Endodermal cell (in vitro differentiated cells): ENCODE measurements around the gene ZNF567. TPM values are rescaled to one million over a fixed set of nuclear protein-coding genes. Genes with fewer than 3 reads are reported as not detected.
A peak's percentile ranks its signal among the peaks of the same experiment; 100 is the strongest.

Experiments
- DNase-seq: peaks from one replicate; pipeline ENCODE4 v3.0.0-alpha.2; 2017
- H3K27ac ChIP-seq: 2 replicates; pipeline ENCODE4 v1.5.1; 2013; ENCODE audit warnings: mild to moderate bottlenecking, low read depth, low read length, moderate library complexity
- H3K27me3 ChIP-seq: 2 replicates; pipeline ENCODE4 v1.6.1; 2013; ENCODE audit warnings: mild to moderate bottlenecking, low read length, moderate library complexity; ENCODE audit not compliant: insufficient read depth, control insufficient read depth, poor library complexity, severe bottlenecking
- H3K36me3 ChIP-seq: 2 replicates; pipeline ENCODE4 v1.7.0; 2013; ENCODE audit warnings: mild to moderate bottlenecking, low read length, moderate library complexity; ENCODE audit not compliant: control insufficient read depth, insufficient read depth
- H3K4me1 ChIP-seq: one replicate; pipeline ENCODE4 v1.7.0; 2013; ENCODE audit warnings: low read length; ENCODE audit not compliant: control insufficient read depth, insufficient read depth
- H3K4me3 ChIP-seq: 2 replicates; pipeline ENCODE4 v1.5.1; 2013; ENCODE audit warnings: mild to moderate bottlenecking, low read length, moderate library complexity
- H3K9ac ChIP-seq: 2 replicates; pipeline ENCODE4 v1.6.1; 2013; ENCODE audit warnings: mild to moderate bottlenecking, low read length, moderate library complexity; ENCODE audit not compliant: poor library complexity, severe bottlenecking; ENCODE audit errors: extremely low read depth
- H3K9me3 ChIP-seq: 2 replicates; pipeline ENCODE4 v1.6.1; 2013; ENCODE audit warnings: mild to moderate bottlenecking, low read length, moderate library complexity; ENCODE audit not compliant: control insufficient read depth
- H3K27ac Mint-ChIP-seq: 2 replicates; pipeline ENCODE4 v1.8.0; 2020; ENCODE audit warnings: mixed read lengths
- H3K27me3 Mint-ChIP-seq: 2 replicates; pipeline ENCODE4 v1.8.0; 2021; ENCODE audit warnings: mild to moderate bottlenecking, mixed read lengths; ENCODE audit not compliant: insufficient read depth
- H3K36me3 Mint-ChIP-seq: 2 replicates; pipeline ENCODE4 v1.8.0; 2020; ENCODE audit warnings: low read depth, mixed read lengths
- H3K4me1 Mint-ChIP-seq: 2 replicates; pipeline ENCODE4 v1.8.0; 2020; ENCODE audit warnings: mixed read lengths
- H3K4me3 Mint-ChIP-seq: 2 replicates; pipeline ENCODE4 v1.8.0; 2020; ENCODE audit warnings: mild to moderate bottlenecking, moderate library complexity, mixed read lengths
- H3K9me3 Mint-ChIP-seq: 2 replicates; pipeline ENCODE4 v1.8.0; 2020; ENCODE audit warnings: mild to moderate bottlenecking, mixed read lengths
- WGBS, 2 experiments: methylation state at CpG; one replicate each; pipeline versions ENCODE4 v1.1.5 to v1.1.7; 2013; ENCODE audit warnings: missing lambda C conversion rate in 2 of 2, mixed read lengths in 1 of 2; ENCODE audit not compliant: insufficient coverage in 1 of 2, insufficient read length in 1 of 2; 5-methylcytosine and 5-hydroxymethylcytosine counted together
- total RNA-seq, 2 donors: library from RNA; stranded (reverse); fragmentation: NEBNext Ultra II Directional in 1 of 2; extraction: Animal tissue kit (Norgen Biotek cat#: 25700) in 1 of 2; gene quantifications; 2 replicates in 1 of 2; 3 replicates in 1 of 2; pipeline ENCODE4 v1.2.1, GENCODE V29; 2021
- TF ChIP-seq, protein P1 (sequence below): fragments of 200-600 bp; sonication (generic); conservative IDR thresholded peaks from 2 replicates; pipeline ENCODE4 v1.5.0; 2021; ENCODE audit warnings: antibody characterized with exemption, mild to moderate bottlenecking

ZNF567 gene
- total RNA-seq, 2 donors from 2014 or later, result 14.3 to 17.2 TPM

DNA sequence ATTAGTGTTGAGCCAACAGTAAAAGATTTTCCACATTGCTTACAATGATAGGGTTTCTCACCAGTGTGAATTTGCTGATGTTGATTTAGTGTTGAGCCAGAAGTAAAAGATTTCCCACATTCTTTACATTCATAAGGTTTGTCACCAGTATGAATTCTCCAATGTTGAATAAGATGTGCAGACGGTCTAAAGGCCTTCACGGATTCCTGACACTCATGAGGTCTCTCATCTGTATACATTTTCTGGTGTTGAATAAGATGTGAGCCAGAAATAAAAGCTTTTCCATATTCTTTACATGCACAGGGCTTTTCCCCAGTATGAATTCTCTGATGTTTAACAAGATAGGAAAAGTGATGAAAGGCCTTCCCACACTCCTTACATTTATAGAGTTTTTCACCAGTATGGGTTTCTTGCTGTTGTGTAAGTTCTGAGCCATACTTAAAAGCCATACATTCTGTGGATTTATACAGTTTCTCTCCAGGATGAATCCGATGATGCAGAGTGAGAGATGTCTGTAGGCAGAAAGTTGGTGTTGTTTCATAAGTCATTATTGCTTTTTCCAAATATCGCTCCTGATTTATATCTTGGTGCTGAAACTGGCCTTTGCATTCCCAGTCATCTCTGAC, 62.8 kb downstream of the ZNF567 start:
- no peak overlapping the region for H3K4me3 Mint-ChIP-seq
- H3K9me3 Mint-ChIP-seq, result peaks cover 98% of the 10 kb centered on the region
- no peak overlapping the region for H3K27ac ChIP-seq
- no peak overlapping the region for H3K9ac ChIP-seq
- DNase-seq, result no peak
- H3K4me1 ChIP-seq, result no peaks in the 10 kb centered on the region
- H3K36me3 ChIP-seq, result peaks cover 100% of the 10 kb centered on the region
- H3K4me1 Mint-ChIP-seq, result no peaks in the 10 kb centered on the region
- H3K27me3 ChIP-seq, result no peaks in the 10 kb centered on the region
- peaks cover 98% of the 10 kb centered on the region for H3K36me3 Mint-ChIP-seq
- 94 to 97% methylated on average over 2 to 4 of the region's 4 CpGs for WGBS, 2 experiments
- H3K27me3 Mint-ChIP-seq, result peaks cover 3% of the 10 kb centered on the region
- TF ChIP-seq, protein P1, sequence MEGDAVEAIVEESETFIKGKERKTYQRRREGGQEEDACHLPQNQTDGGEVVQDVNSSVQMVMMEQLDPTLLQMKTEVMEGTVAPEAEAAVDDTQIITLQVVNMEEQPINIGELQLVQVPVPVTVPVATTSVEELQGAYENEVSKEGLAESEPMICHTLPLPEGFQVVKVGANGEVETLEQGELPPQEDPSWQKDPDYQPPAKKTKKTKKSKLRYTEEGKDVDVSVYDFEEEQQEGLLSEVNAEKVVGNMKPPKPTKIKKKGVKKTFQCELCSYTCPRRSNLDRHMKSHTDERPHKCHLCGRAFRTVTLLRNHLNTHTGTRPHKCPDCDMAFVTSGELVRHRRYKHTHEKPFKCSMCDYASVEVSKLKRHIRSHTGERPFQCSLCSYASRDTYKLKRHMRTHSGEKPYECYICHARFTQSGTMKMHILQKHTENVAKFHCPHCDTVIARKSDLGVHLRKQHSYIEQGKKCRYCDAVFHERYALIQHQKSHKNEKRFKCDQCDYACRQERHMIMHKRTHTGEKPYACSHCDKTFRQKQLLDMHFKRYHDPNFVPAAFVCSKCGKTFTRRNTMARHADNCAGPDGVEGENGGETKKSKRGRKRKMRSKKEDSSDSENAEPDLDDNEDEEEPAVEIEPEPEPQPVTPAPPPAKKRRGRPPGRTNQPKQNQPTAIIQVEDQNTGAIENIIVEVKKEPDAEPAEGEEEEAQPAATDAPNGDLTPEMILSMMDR, result no peak
- H3K9me3 ChIP-seq, result peaks cover 100% of the 10 kb centered on the region
- peak overlapping the region; percentile 69 for H3K4me3 ChIP-seq
- no peak overlapping the region for H3K27ac Mint-ChIP-seq

Other genes with a start within 250 kb of the ZNF567 start
- gene ZNF566, start 198.1 kb upstream of the ZNF567 start, total RNA-seq, result 10 to 100 TPM; 10.8 to 13.2 TPM
- 10 to 100 TPM; 47.3 to 56.3 TPM for gene ZNF260, start 159.3 kb upstream of the ZNF567 start, total RNA-seq
- 10 to 100 TPM; 14.6 to 20.4 TPM for gene ZNF529, start 114.3 kb upstream of the ZNF567 start, total RNA-seq
- 10 to 100 TPM; 11.1 to 13.5 TPM for gene ZNF382, start 82.3 kb upstream of the ZNF567 start, total RNA-seq
- gene ZNF461, start 20.8 kb upstream of the ZNF567 start, total RNA-seq, result 10 to 100 TPM in 1 of 2 donors, 1 to 10 TPM in 1; 7.5 to 14.1 TPM
- gene ZNF850, start 85.2 kb downstream of the ZNF567 start, total RNA-seq, result 10 to 100 TPM; 28.1 to 30.7 TPM
- gene ZNF790, start 150.8 kb downstream of the ZNF567 start, total RNA-seq, result 10 to 100 TPM in 1 of 2 donors, 1 to 10 TPM in 1; 7.3 to 10.1 TPM
- 1 to 10 TPM; 7.0 to 9.2 TPM for gene ZNF345, start 163.3 kb downstream of the ZNF567 start, total RNA-seq
- 1 to 10 TPM; 1.9 to 6.2 TPM for gene ZNF829, start 228.7 kb downstream of the ZNF567 start, total RNA-seq
- gene ZNF568, start 228.7 kb downstream of the ZNF567 start, total RNA-seq, result 1 to 10 TPM; 3.7 to 5.7 TPM